ENCODE data around the gene MAGI2. TPM values are rescaled to one million over a fixed set of nuclear protein-coding genes. Genes with fewer than 3 reads are reported as not detected.

Gene MAGI2
- total RNA-seq, 1 experiment from 2014 or later = 0.07 TPM

- CTCF ChIA-PET = no interaction called here
- no TSS peak for BruUV-seq (replicated peaks)
- H3K4me1 Mint-ChIP-seq (ENCODE audit: insufficient read depth, unreplicated experiment) = no peaks in the 10 kb centered on the region
These were observed 591.0 kb downstream of the MAGI2 start for GRCh38 chr7:78862411-78862900.

GRCh38 chr7:78852951-78853350, 600.5 kb downstream of the MAGI2 start:
- BruUV-seq (replicated peaks) = no TSS peak
- CTCF ChIA-PET = interaction anchor here (0.6 kb wide), 1 partner anchor 23 kb away, joined by 3 read pairs; no protein-coding TSS in a partner anchor
- Mint-ChIP-seq H3K4me1 (ENCODE audit: insufficient read depth, unreplicated experiment) (no peaks in the 10 kb centered on the region), H3K9me3 (ENCODE audit: unreplicated experiment) (no peaks in the 10 kb centered on the region), H3K27me3 (ENCODE audit: insufficient read depth, unreplicated experiment) (peaks cover 11% of the 10 kb centered on the region), H3K27ac (ENCODE audit: low read depth, unreplicated experiment) (no peak overlapping the region), H3K4me3 (ENCODE audit: unreplicated experiment) (no peak overlapping the region), H3K36me3 (ENCODE audit: insufficient read depth, unreplicated experiment) (no peaks in the 10 kb centered on the region)
- no peak for DNase-seq (ENCODE audit: unreplicated experiment)
- intact Hi-C loops (cut with micrococcal nuclease) = no loop called here
- TF ChIP-seq, protein P1, sequence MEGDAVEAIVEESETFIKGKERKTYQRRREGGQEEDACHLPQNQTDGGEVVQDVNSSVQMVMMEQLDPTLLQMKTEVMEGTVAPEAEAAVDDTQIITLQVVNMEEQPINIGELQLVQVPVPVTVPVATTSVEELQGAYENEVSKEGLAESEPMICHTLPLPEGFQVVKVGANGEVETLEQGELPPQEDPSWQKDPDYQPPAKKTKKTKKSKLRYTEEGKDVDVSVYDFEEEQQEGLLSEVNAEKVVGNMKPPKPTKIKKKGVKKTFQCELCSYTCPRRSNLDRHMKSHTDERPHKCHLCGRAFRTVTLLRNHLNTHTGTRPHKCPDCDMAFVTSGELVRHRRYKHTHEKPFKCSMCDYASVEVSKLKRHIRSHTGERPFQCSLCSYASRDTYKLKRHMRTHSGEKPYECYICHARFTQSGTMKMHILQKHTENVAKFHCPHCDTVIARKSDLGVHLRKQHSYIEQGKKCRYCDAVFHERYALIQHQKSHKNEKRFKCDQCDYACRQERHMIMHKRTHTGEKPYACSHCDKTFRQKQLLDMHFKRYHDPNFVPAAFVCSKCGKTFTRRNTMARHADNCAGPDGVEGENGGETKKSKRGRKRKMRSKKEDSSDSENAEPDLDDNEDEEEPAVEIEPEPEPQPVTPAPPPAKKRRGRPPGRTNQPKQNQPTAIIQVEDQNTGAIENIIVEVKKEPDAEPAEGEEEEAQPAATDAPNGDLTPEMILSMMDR (IDR thresholded peaks at IDR 0.05; ENCODE audit: unreplicated experiment) = no peak
- POLR2A ChIA-PET = no interaction called here

More at GRCh38 chr7:78862411-78862900, 591.0 kb downstream of the MAGI2 start:
- intact Hi-C loops (cut with micrococcal nuclease) = no loop called here
- no peak for DNase-seq (ENCODE audit: unreplicated experiment)
- H3K27ac Mint-ChIP-seq (ENCODE audit: low read depth, unreplicated experiment) = no peak overlapping the region
- H3K27me3 Mint-ChIP-seq (ENCODE audit: insufficient read depth, unreplicated experiment) = peaks cover 22% of the 10 kb centered on the region
- TF ChIP-seq, protein P1 (IDR thresholded peaks at IDR 0.05; ENCODE audit: unreplicated experiment) = no peak
- no peaks in the 10 kb centered on the region for H3K36me3 Mint-ChIP-seq (ENCODE audit: insufficient read depth, unreplicated experiment)
- H3K9me3 Mint-ChIP-seq (ENCODE audit: unreplicated experiment) = peaks cover 7% of the 10 kb centered on the region
- POLR2A ChIA-PET = no interaction called here
- no peak overlapping the region for H3K4me3 Mint-ChIP-seq (ENCODE audit: unreplicated experiment)

- Mint-ChIP-seq H3K27ac (ENCODE audit: low read depth, unreplicated experiment) (no peak overlapping the region), H3K4me1 (ENCODE audit: insufficient read depth, unreplicated experiment) (no peaks in the 10 kb centered on the region), H3K4me3 (ENCODE audit: unreplicated experiment) (no peak overlapping the region), H3K27me3 (ENCODE audit: insufficient read depth, unreplicated experiment) (peaks cover 21% of the 10 kb centered on the region), H3K36me3 (ENCODE audit: insufficient read depth, unreplicated experiment) (no peaks in the 10 kb centered on the region), H3K9me3 (ENCODE audit: unreplicated experiment) (no peaks in the 10 kb centered on the region)
- TF ChIP-seq, protein P1 (IDR thresholded peaks at IDR 0.05; ENCODE audit: unreplicated experiment) = no peak
- POLR2A ChIA-PET = no interaction called here
- no TSS peak for BruUV-seq (replicated peaks)
- CTCF ChIA-PET = no interaction called here
- intact Hi-C loops (cut with micrococcal nuclease) = no loop called here
- DNase-seq (ENCODE audit: unreplicated experiment) = no peak
These were observed 603.2 kb downstream of the MAGI2 start for GRCh38 chr7:78850093-78850740.

DNA sequence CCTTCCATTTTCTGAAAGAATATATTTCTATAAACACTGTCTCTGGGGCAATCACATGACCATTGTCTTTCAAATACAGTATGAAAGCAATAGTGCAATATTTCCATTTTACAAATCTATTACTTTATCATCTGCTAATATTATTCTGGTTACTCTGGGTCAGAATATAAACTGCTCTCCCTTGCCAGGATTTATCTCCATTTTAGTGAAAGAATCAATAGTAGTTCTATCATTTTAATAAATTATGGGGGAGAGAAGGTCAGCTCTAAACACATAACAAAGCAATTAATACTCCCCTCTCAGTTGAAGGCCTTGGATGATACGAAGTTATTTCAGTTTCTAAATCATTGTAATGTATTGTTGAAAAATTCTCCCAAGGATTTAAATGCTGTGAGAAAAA, 608.3 kb downstream of the MAGI2 start:
- no peaks in the 10 kb centered on the region for H3K4me1 Mint-ChIP-seq (ENCODE audit: insufficient read depth, unreplicated experiment)
- POLR2A ChIA-PET = no interaction called here
- no peak for DNase-seq (ENCODE audit: unreplicated experiment)
- intact Hi-C loops (cut with micrococcal nuclease) = no loop called here
- TF ChIP-seq, protein P1 (IDR thresholded peaks at IDR 0.05; ENCODE audit: unreplicated experiment) = no peak
- H3K36me3 Mint-ChIP-seq (ENCODE audit: insufficient read depth, unreplicated experiment) = no peaks in the 10 kb centered on the region
- CTCF ChIA-PET = no interaction called here
- H3K4me3 Mint-ChIP-seq (ENCODE audit: unreplicated experiment) = no peak overlapping the region
- H3K9me3 Mint-ChIP-seq (ENCODE audit: unreplicated experiment) = no peaks in the 10 kb centered on the region
- H3K27me3 Mint-ChIP-seq (ENCODE audit: insufficient read depth, unreplicated experiment) = peaks cover 32% of the 10 kb centered on the region
- BruUV-seq (replicated peaks) = no TSS peak
- no peak overlapping the region for H3K27ac Mint-ChIP-seq (ENCODE audit: low read depth, unreplicated experiment)

Measured in MCF 10A (cell line).